ENCODE data around the gene TRIM63. TPM values are rescaled to one million over a fixed set of nuclear protein-coding genes. Genes with fewer than 3 reads are reported as not detected.
A peak's percentile ranks its signal among the peaks of the same experiment; 100 is the strongest.

The TRIM63 gene
- total RNA-seq, 1 donor from 2014 or later: not detected

- Mint-ChIP-seq H3K4me1 (ENCODE audit: unreplicated experiment) (peaks cover 27% of the 10 kb centered on the region), H3K27me3 (ENCODE audit: unreplicated experiment) (no peaks in the 10 kb centered on the region), H3K4me3 (ENCODE audit: unreplicated experiment) (no peak overlapping the region), H3K36me3 (ENCODE audit: unreplicated experiment) (no peaks in the 10 kb centered on the region), H3K9me3 (ENCODE audit: unreplicated experiment) (no peaks in the 10 kb centered on the region), H3K27ac (ENCODE audit: unreplicated experiment) (no peak overlapping the region)
- DNase-seq (ENCODE audit: extremely low spot score, unreplicated experiment): no peak
- no peak for TF ChIP-seq CTCF (IDR thresholded peaks at IDR 0.05)
These were observed 52.1 kb downstream of the TRIM63 start for GRCh38 chr1:26015358-26015757.

GRCh38 chr1:26014179-26014578 is 53.3 kb downstream of the TRIM63 start:
- TF ChIP-seq CTCF (IDR thresholded peaks at IDR 0.05): no peak
- H3K27me3 Mint-ChIP-seq (ENCODE audit: unreplicated experiment): no peaks in the 10 kb centered on the region
- H3K4me1 Mint-ChIP-seq (ENCODE audit: unreplicated experiment): peaks cover 16% of the 10 kb centered on the region
- H3K9me3 Mint-ChIP-seq (ENCODE audit: unreplicated experiment): no peaks in the 10 kb centered on the region
- no peaks in the 10 kb centered on the region for H3K36me3 Mint-ChIP-seq (ENCODE audit: unreplicated experiment)
- H3K27ac Mint-ChIP-seq (ENCODE audit: unreplicated experiment): no peak overlapping the region
- no peak for DNase-seq (ENCODE audit: extremely low spot score, unreplicated experiment)
- H3K4me3 Mint-ChIP-seq (ENCODE audit: unreplicated experiment): no peak overlapping the region

- no peaks in the 10 kb centered on the region for H3K27me3 Mint-ChIP-seq (ENCODE audit: unreplicated experiment)
- H3K4me3 Mint-ChIP-seq (ENCODE audit: unreplicated experiment): no peak overlapping the region
- peaks cover 6% of the 10 kb centered on the region for H3K4me1 Mint-ChIP-seq (ENCODE audit: unreplicated experiment)
- no peak for DNase-seq (ENCODE audit: extremely low spot score, unreplicated experiment)
- H3K36me3 Mint-ChIP-seq (ENCODE audit: unreplicated experiment): no peaks in the 10 kb centered on the region
- no peaks in the 10 kb centered on the region for H3K9me3 Mint-ChIP-seq (ENCODE audit: unreplicated experiment)
- TF ChIP-seq CTCF (IDR thresholded peaks at IDR 0.05): no peak
- no peak overlapping the region for H3K27ac Mint-ChIP-seq (ENCODE audit: unreplicated experiment)
These were observed 54.6 kb downstream of the TRIM63 start for GRCh38 chr1:26012864-26013263.

GRCh38 chr1:26010825-26011224 is 56.6 kb downstream of the TRIM63 start:
- Mint-ChIP-seq H3K27me3 (ENCODE audit: unreplicated experiment) (no peaks in the 10 kb centered on the region), H3K27ac (ENCODE audit: unreplicated experiment) (no peak overlapping the region), H3K4me3 (ENCODE audit: unreplicated experiment) (no peak overlapping the region), H3K36me3 (ENCODE audit: unreplicated experiment) (no peaks in the 10 kb centered on the region), H3K9me3 (ENCODE audit: unreplicated experiment) (no peaks in the 10 kb centered on the region), H3K4me1 (ENCODE audit: unreplicated experiment) (no peaks in the 10 kb centered on the region)
- DNase-seq (ENCODE audit: extremely low spot score, unreplicated experiment): no peak
- TF ChIP-seq CTCF (IDR thresholded peaks at IDR 0.05): no peak

GRCh38 chr1:26009796-26010447 is 57.5 kb downstream of the TRIM63 start:
- H3K4me1 Mint-ChIP-seq (ENCODE audit: unreplicated experiment): no peaks in the 10 kb centered on the region
- no peak overlapping the region for H3K4me3 Mint-ChIP-seq (ENCODE audit: unreplicated experiment)
- H3K9me3 Mint-ChIP-seq (ENCODE audit: unreplicated experiment): no peaks in the 10 kb centered on the region
- H3K27ac Mint-ChIP-seq (ENCODE audit: unreplicated experiment): no peak overlapping the region
- DNase-seq (ENCODE audit: extremely low spot score, unreplicated experiment): no peak
- peak; percentile 39 for TF ChIP-seq CTCF (IDR thresholded peaks at IDR 0.05)
- H3K36me3 Mint-ChIP-seq (ENCODE audit: unreplicated experiment): no peaks in the 10 kb centered on the region
- H3K27me3 Mint-ChIP-seq (ENCODE audit: unreplicated experiment): no peaks in the 10 kb centered on the region

All from osteocyte (in vitro differentiated cells).